GM18517 (cell line): ENCODE data around the gene SLC25A10.
"Not testable (repeated sequence)": the region's sequence is repeated elsewhere in the genome, so short reads cannot be mapped to it uniquely, and the experiment has no call there.

Experiments used
- ATAC-seq: cut with Tn5 transposase; IDR thresholded peaks from one replicate; pipeline ENCODE4 v1.9.1; 2021; ENCODE audit warnings: mild to moderate bottlenecking, moderate library complexity; ENCODE audit not compliant: unreplicated experiment

SLC25A10 gene

GRCh38 chr17:81719410-81720266 is 7.6 kb downstream of the SLC25A10 start:
- ATAC-seq = no peak

GRCh38 chr17:81720267-81721071 is 8.4 kb downstream of the SLC25A10 start:
- ATAC-seq = no peak

GRCh38 chr17:81722184-81723120 is 10.4 kb downstream of the SLC25A10 start:
- ATAC-seq = no peak

GRCh38 chr17:81723651-81724209 is 11.6 kb downstream of the SLC25A10 start:
- ATAC-seq = no peak

- no peak for ATAC-seq
Observed at GRCh38 chr17:81725439-81725838, 13.4 kb downstream of the SLC25A10 start.

- no peak for ATAC-seq
Observed at GRCh38 chr17:81726004-81726403, 13.9 kb downstream of the SLC25A10 start.

- no peak for ATAC-seq
Observed at GRCh38 chr17:81727324-81728031, 15.4 kb downstream of the SLC25A10 start.

- ATAC-seq = no peak
Observed at GRCh38 chr17:81733507-81734404, 21.7 kb downstream of the SLC25A10 start.

- no peak for ATAC-seq
Observed at GRCh38 chr17:81734405-81735263, 22.6 kb downstream of the SLC25A10 start.

GRCh38 chr17:81735264-81736102 is 23.4 kb downstream of the SLC25A10 start:
- no peak for ATAC-seq

- no peak for ATAC-seq
Observed at GRCh38 chr17:81737947-81738800, 26.1 kb downstream of the SLC25A10 start.

GRCh38 chr17:81738801-81739393 is 26.8 kb downstream of the SLC25A10 start:
- ATAC-seq = no peak

- not testable (repeated sequence) for ATAC-seq
Observed at GRCh38 chr17:81739593-81739992, 27.5 kb downstream of the SLC25A10 start.

- ATAC-seq = no peak
Observed at GRCh38 chr17:81740395-81740961, 28.4 kb downstream of the SLC25A10 start.

GRCh38 chr17:81741049-81741593 is 29.0 kb downstream of the SLC25A10 start:
- ATAC-seq = no peak
